Measurements from ENCODE around the gene SRPRA. TPM values are rescaled to one million over a fixed set of nuclear protein-coding genes. Genes with fewer than 3 reads are reported as not detected.
A peak's percentile ranks its signal among the peaks of the same experiment; 100 is the strongest.
"Not testable (repeated sequence)": the region's sequence is repeated elsewhere in the genome, so short reads cannot be mapped to it uniquely, and the experiment has no call there.

SRPRA gene
- 143 and 157 TPM in 2 replicates for total RNA-seq
- polyA plus RNA-seq (2012), result 158 TPM

GRCh38 chr11:126268708-126269579 lies at the start of gene SRPRA, which contains the start of gene FOXRED1:
TSS of gene SRPRA (minus strand) at chr11:126268895. CDS start at chr11:126268804, 91 bp downstream.
TSS of gene FOXRED1 (plus strand) at chr11:126269154. CDS start at chr11:126269207, 53 bp downstream.
- DNase-seq (ENCODE audit: low read depth), result peak; percentile 99

GRCh38 chr11:126317756-126318573 lies 49.3 kb upstream of the SRPRA start:
- peak; percentile 73 for DNase-seq (ENCODE audit: low read depth)

- DNase-seq (ENCODE audit: low read depth), result no peak
These were observed 48.7 kb upstream of the SRPRA start for GRCh38 chr11:126317432-126317755.

GRCh38 chr11:126313826-126314225 lies 45.1 kb upstream of the SRPRA start:
- DNase-seq (ENCODE audit: low read depth), result no peak

GRCh38 chr11:126312961-126313360 lies 44.3 kb upstream of the SRPRA start:
- no peak for DNase-seq (ENCODE audit: low read depth)

GRCh38 chr11:126311401-126312291 lies 43.0 kb upstream of the SRPRA start:
- no peak for DNase-seq (ENCODE audit: low read depth)

- peak; percentile 19 for DNase-seq (ENCODE audit: low read depth)
These were observed 42.3 kb upstream of the SRPRA start for GRCh38 chr11:126310992-126311310.

GRCh38 chr11:126310200-126310991 lies 41.7 kb upstream of the SRPRA start:
- DNase-seq (ENCODE audit: low read depth), result peak; percentile 89

GRCh38 chr11:126308771-126309170 lies 40.1 kb upstream of the SRPRA start:
- not testable (repeated sequence) for DNase-seq (ENCODE audit: low read depth)

GRCh38 chr11:126308271-126308671 lies 39.6 kb upstream of the SRPRA start:
- DNase-seq (ENCODE audit: low read depth), result peak; percentile 93

GRCh38 chr11:126307706-126308105 lies 39.0 kb upstream of the SRPRA start:
- peak; percentile 66 for DNase-seq (ENCODE audit: low read depth)

- DNase-seq (ENCODE audit: low read depth), result no peak
These were observed 37.0 kb upstream of the SRPRA start for GRCh38 chr11:126305699-126306098.

- DNase-seq (ENCODE audit: low read depth), result no peak
These were observed 35.9 kb upstream of the SRPRA start for GRCh38 chr11:126304457-126305075.

GRCh38 chr11:126303623-126304456 lies 35.1 kb upstream of the SRPRA start, which contains the start of gene DCPS:
TSS of gene DCPS (plus strand) at chr11:126304060. CDS start at chr11:126304081, 21 bp downstream.
- DNase-seq (ENCODE audit: low read depth), result peak; percentile 89

GRCh38 chr11:126297004-126297403 lies 28.3 kb upstream of the SRPRA start:
- no peak for DNase-seq (ENCODE audit: low read depth)

GRCh38 chr11:126293726-126294125 lies 25.0 kb upstream of the SRPRA start:
- no peak for DNase-seq (ENCODE audit: low read depth)

GRCh38 chr11:126290887-126291286 lies 22.2 kb upstream of the SRPRA start:
- DNase-seq (ENCODE audit: low read depth), result no peak

- no peak for DNase-seq (ENCODE audit: low read depth)
These were observed 19.5 kb upstream of the SRPRA start for GRCh38 chr11:126288237-126288636.

- peak; percentile 95 for DNase-seq (ENCODE audit: low read depth)
These were observed 16.1 kb upstream of the SRPRA start for GRCh38 chr11:126284829-126285228.
